EL (cell line): Measurements from ENCODE around the gene POP4.

Experiments
- DNase-seq: peaks from one replicate; pipeline ENCODE4 v3.0.0-alpha.2; 2016

Gene POP4

GRCh38 chr19:29577649-29577963 lies 28.5 kb upstream of the POP4 start:
- no peak for DNase-seq

- no peak for DNase-seq
Observed at GRCh38 chr19:29578349-29578748, 27.7 kb upstream of the POP4 start.

GRCh38 chr19:29579308-29579910 lies 26.7 kb upstream of the POP4 start:
- DNase-seq: no peak

- DNase-seq: no peak
Observed at GRCh38 chr19:29581398-29581797, 24.7 kb upstream of the POP4 start.

- DNase-seq: peak; percentile 32
Observed at GRCh38 chr19:29583196-29583999, 22.7 kb upstream of the POP4 start.

GRCh38 chr19:29586401-29586800 lies 19.7 kb upstream of the POP4 start:
- DNase-seq: no peak

GRCh38 chr19:29587059-29587458 lies 19.0 kb upstream of the POP4 start:
- no peak for DNase-seq

- peak; percentile 77 for DNase-seq
Observed at GRCh38 chr19:29587518-29587986, 18.5 kb upstream of the POP4 start.

GRCh38 chr19:29588095-29588494 lies 18.0 kb upstream of the POP4 start:
- DNase-seq: no peak

GRCh38 chr19:29590278-29590677 lies 15.8 kb upstream of the POP4 start:
- DNase-seq: no peak

- no peak for DNase-seq
Observed at GRCh38 chr19:29591670-29592069, 14.4 kb upstream of the POP4 start.

- no peak for DNase-seq
Observed at GRCh38 chr19:29593869-29594268, 12.2 kb upstream of the POP4 start.

- no peak for DNase-seq
Observed at GRCh38 chr19:29596080-29596727, 9.9 kb upstream of the POP4 start.

- peak; percentile 27 for DNase-seq
Observed at GRCh38 chr19:29596885-29597525, 9.1 kb upstream of the POP4 start.

- no peak for DNase-seq
Observed at GRCh38 chr19:29598036-29598435, 8.0 kb upstream of the POP4 start.

GRCh38 chr19:29598496-29598895 lies 7.6 kb upstream of the POP4 start:
- DNase-seq: no peak

- no peak for DNase-seq
Observed at GRCh38 chr19:29603308-29603707, 2.8 kb upstream of the POP4 start.

GRCh38 chr19:29606420-29606747 lies 301 bp downstream of the POP4 start:
- no peak for DNase-seq

GRCh38 chr19:29609636-29610035 lies 3.6 kb downstream of the POP4 start:
- no peak for DNase-seq

- no peak for DNase-seq
Observed at GRCh38 chr19:29610213-29610573, 4.1 kb downstream of the POP4 start.

GRCh38 chr19:29610574-29611271 lies 4.6 kb downstream of the POP4 start:
- DNase-seq: peak; percentile 74

GRCh38 chr19:29612121-29612520 lies 6.0 kb downstream of the POP4 start:
- DNase-seq: no peak
